GM12878 (cell line): ENCODE data around the gene MARVELD3. TPM values are rescaled to one million over a fixed set of nuclear protein-coding genes. Genes with fewer than 3 reads are reported as not detected.

Experiments used
- ATAC-seq: fragments of 200-7000 bp; cut with Tn5 transposase; 3 replicates; pipeline ENCODE4 v1.9.1; 2020; ENCODE audit warnings: mild to moderate bottlenecking, moderate library complexity
- BruUV-seq: library from RNA; stranded (reverse); fragments of 400-500 nt; replicated peaks from 2 replicates; lab custom pipeline; 2021; lab: Mats Ljungman, UMichigan
- CTCF ChIA-PET: fragments of 300-600 bp; sonication (Branson Sonifier 250); formaldehyde crosslinking; extraction: SDS; loops from one replicate; lab custom pipeline; 2021; ENCODE audit warnings: inconsistent platforms; lab: Yijun Ruan, JAX
- POLR2A ChIA-PET: fragments of 350-600 bp; formaldehyde crosslinking; extraction: SDS; loops from one replicate; lab custom pipeline; 2021; ENCODE audit warnings: inconsistent platforms; lab: Charles Lee
- RAD21 ChIA-PET: fragments of 300-600 bp; sonication (Branson Sonifier 250); formaldehyde crosslinking; loops from one replicate; lab custom pipeline; 2023; ENCODE audit warnings: antibody characterized with exemption; ENCODE audit not compliant: unreplicated experiment; lab: Charles Lee
- SMC1A ChIA-PET: fragments of 300-600 bp; sonication (Branson Sonifier 250); formaldehyde crosslinking; loops from one replicate; lab custom pipeline; 2023; ENCODE audit not compliant: unreplicated experiment, uncharacterized antibody; lab: Charles Lee
- DNase-seq: peaks from one replicate; pipeline ENCODE4 v3.0.0-alpha.2; 2011; ENCODE audit warnings: low read depth, low spot score
- FAIRE-seq: peaks from 3 replicates; lab custom pipeline; 2011; peaks lifted over from hg19 to GRCh38; lab: Jason Lieb, UNC
- H2AFZ ChIP-seq: 2 replicates; pipeline ENCODE4 v1.6.0; 2011; ENCODE audit warnings: low read depth, low read length, control low read depth; ENCODE audit not compliant: control insufficient read depth
- H3K27ac ChIP-seq: 2 replicates; pipeline ENCODE4 v1.5.1; 2011; ENCODE audit warnings: control low read depth; ENCODE audit not compliant: control insufficient read depth, insufficient read depth
- H3K27me3 ChIP-seq, 2 experiments: replicated peaks in 1 of 2; 2 replicates each; pipeline versions ENCODE4 v1.6.0 to v1.6.1; 2011; ENCODE audit warnings: low read length in 1 of 2; ENCODE audit not compliant: control insufficient read depth in 2 of 2, insufficient read depth in 2 of 2
- H3K36me3 ChIP-seq, 2 experiments: 2 replicates each; pipeline ENCODE4 v1.5.1; 2011; ENCODE audit warnings: low read length in 1 of 2; ENCODE audit not compliant: control insufficient read depth in 2 of 2, insufficient read depth in 2 of 2
- H3K4me1 ChIP-seq: 2 replicates; pipeline ENCODE4 v1.6.1; 2011; ENCODE audit warnings: mild to moderate bottlenecking, low read length, moderate library complexity, mixed read lengths; ENCODE audit not compliant: control insufficient read depth, insufficient read depth
- H3K4me2 ChIP-seq: 2 replicates; pipeline ENCODE4 v1.6.0; 2011; ENCODE audit warnings: control low read depth; ENCODE audit not compliant: control insufficient read depth, insufficient read depth
- H3K4me3 ChIP-seq: fragments of 200-600 bp; sonication (generic); 2 replicates; pipeline ENCODE4 v1.5.1; 2016
- H3K79me2 ChIP-seq: 2 replicates; pipeline ENCODE4 v1.6.0; 2011; ENCODE audit warnings: low read length; ENCODE audit not compliant: control insufficient read depth, insufficient read depth
- H3K9ac ChIP-seq: 2 replicates; pipeline ENCODE4 v1.8.0; 2011; ENCODE audit warnings: low read length, control low read depth, mixed read lengths; ENCODE audit not compliant: control insufficient read depth, insufficient read depth
- H3K9me3 ChIP-seq: replicated peaks from 3 replicates; pipeline ENCODE4 v1.5.1; 2011; ENCODE audit warnings: mild to moderate bottlenecking, low read length; ENCODE audit not compliant: control insufficient read depth, insufficient read depth
- H4K20me1 ChIP-seq: 2 replicates; pipeline ENCODE4 v1.6.0; 2011; ENCODE audit not compliant: control insufficient read depth, insufficient read depth
- ATF3 ChIP-seq: IDR thresholded peaks from 2 replicates; pipeline ENCODE4 v1.6.1; 2011; ENCODE audit warnings: low read depth, mild to moderate bottlenecking, low read length, moderate library complexity, borderline replicate concordance; ENCODE audit errors: extremely low read depth
- BRCA1 ChIP-seq: IDR thresholded peaks from 2 replicates; pipeline ENCODE4 v1.6.1; 2011; ENCODE audit warnings: low read depth, low read length, improper control_type of control experiment
- E2F4 ChIP-seq: IDR thresholded peaks from 2 replicates; pipeline ENCODE4 v1.6.1; 2012; ENCODE audit warnings: low read depth, low read length, improper control_type of control experiment
- EED ChIP-seq: sonication (generic); IDR thresholded peaks from 2 replicates; pipeline ENCODE4 v1.6.1; 2016; ENCODE audit warnings: antibody characterized with exemption, low read depth
- MEF2B ChIP-seq: fragments of 450-650 bp; IDR thresholded peaks from 2 replicates; pipeline ENCODE4 v1.6.1; 2018; ENCODE audit warnings: mild to moderate bottlenecking, moderate library complexity; ENCODE audit not compliant: partially characterized antibody, poor library complexity, severe bottlenecking
- MTA3 ChIP-seq: IDR thresholded peaks from 2 replicates; pipeline ENCODE4 v1.6.1; 2012; ENCODE audit warnings: low read length, inconsistent platforms, borderline replicate concordance
- MXI1 ChIP-seq: fragments of 150-350 bp; IDR thresholded peaks from 2 replicates; pipeline ENCODE4 v1.6.1; 2011; ENCODE audit warnings: low read depth, mild to moderate bottlenecking, inconsistent platforms, low read length, improper control_type of control experiment
- NFXL1 ChIP-seq: fragments of 450-650 bp; IDR thresholded peaks from 2 replicates; pipeline ENCODE4 v1.6.1; 2017; ENCODE audit warnings: antibody characterized with exemption, mild to moderate bottlenecking, borderline replicate concordance
- NR2C1 ChIP-seq: fragments of 450-650 bp; IDR thresholded peaks from 2 replicates; pipeline ENCODE4 v1.6.1; 2017; ENCODE audit warnings: antibody characterized with exemption, mild to moderate bottlenecking, moderate library complexity
- RBBP5 ChIP-seq: fragments of 200-600 bp; sonication (generic); conservative IDR thresholded peaks from 2 replicates; pipeline ENCODE4 v1.6.1; 2016
- SMC3 ChIP-seq: IDR thresholded peaks from 2 replicates; pipeline ENCODE4 v1.6.1; 2011; ENCODE audit warnings: low read length, improper control_type of control experiment, borderline replicate concordance
- WRNIP1 ChIP-seq: IDR thresholded peaks from 2 replicates; pipeline ENCODE4 v1.6.1; 2011; ENCODE audit warnings: low read depth, low read length, improper control_type of control experiment, borderline replicate concordance
- ZBTB11 ChIP-seq: fragments of 450-650 bp; formaldehyde crosslinking; IDR thresholded peaks from 2 replicates; pipeline ENCODE4 v1.5.0; 2022; ENCODE audit warnings: mild to moderate bottlenecking, missing genetic modification characterization
- ZBTB4 ChIP-seq: fragments of 450-650 bp; formaldehyde crosslinking; IDR thresholded peaks from 2 replicates; pipeline ENCODE4 v1.4.0; 2022; ENCODE audit warnings: mild to moderate bottlenecking, moderate library complexity
- ZZZ3 ChIP-seq: IDR thresholded peaks from 2 replicates; pipeline ENCODE4 v1.6.1; 2011; ENCODE audit warnings: low read depth; ENCODE audit not compliant: control insufficient read depth, insufficient read length
- WGBS: methylation state at CpG from one replicate; pipeline ENCODE4 v1.1.6; 2016; ENCODE audit warnings: low lambda C conversion rate; ENCODE audit not compliant: insufficient replicate concordance, insufficient coverage; ENCODE audit errors: missing lambda C conversion rate; 5-methylcytosine and 5-hydroxymethylcytosine counted together
- in situ Hi-C: fragments of 300-500 bp; cut with MboI; formaldehyde crosslinking; loops from 9 replicates; pipeline ENCODE4 v1.14.3; 2018; ENCODE audit warnings: mixed read lengths
- intact Hi-C: fragments of 100-400 bp; cut with micrococcal nuclease; formaldehyde crosslinking; loops from one replicate; pipeline ENCODE4 v1.14.2; 2022; ENCODE audit not compliant: unreplicated experiment
- polyA plus RNA-seq, 11 experiments: library from polyadenylated mRNA; depleted of rRNA in 4 of 11; unstranded in 6 of 11; stranded (reverse) in 5 of 11; fragments of >200 nt; fragmentation: Nextera tagmentation in 4 of 11; fragmentation: Illumina TruSeq in 1 of 11; extraction: Ambion mirVana in 4 of 11; extraction: Trizol in 1 of 11; gene quantifications; 1 replicate in 1 of 11; 2 replicates in 10 of 11; pipeline versions ENCODE4 v1.2.1 to v1.2.3, GENCODE V29; 2011 to 2016; ENCODE audit warnings: inconsistent platforms in 2 of 11, missing spikeins in 2 of 11, low read depth in 1 of 11
- total RNA-seq, 4 experiments: library from RNA; depleted of rRNA in 3 of 4; stranded (reverse); fragments of >200 nt in 3 of 4; fragmentation: Illumina TruSeq in 1 of 4; extraction: Trizol in 1 of 4; gene quantifications; 2 replicates each; pipeline versions ENCODE4 v1.2.1 to v1.2.3, GENCODE V29; 2013 to 2021

MARVELD3 gene
- total and polyA plus RNA-seq, 10 of the 15 experiments (the other 5 are each of a cell fraction or from before 2014, with no cell fraction given): 0.03 to 0.18 (median 0.09) TPM; not detected in 4

- TF ChIP-seq EED: no peak
- no peak for TF ChIP-seq MTA3
Measured at GRCh38 chr16:71670537-71670936, 44.6 kb downstream of the MARVELD3 start (continued).

GRCh38 chr16:71671165-71671564 lies 45.2 kb downstream of the MARVELD3 start:
- in situ Hi-C loops: no loop called here
- ChIA-PET SMC1A (interaction anchor here (0.5 kb wide), 1 partner anchor 132 kb away, joined by 3 read pairs; no protein-coding TSS in a partner anchor), CTCF (interaction anchor here (0.8 to 3.2 kb wide), 4 partner anchors 8 to 101 kb away, joined by 3 to 10 read pairs (median 4); no protein-coding TSS in a partner anchor), RAD21 (interaction anchor here (0.7 kb wide), 1 partner anchor 290 kb away, joined by 3 read pairs; no protein-coding TSS in a partner anchor), POLR2A (no interaction called here)
- no peaks in the 10 kb centered on the region for H3K79me2 ChIP-seq
- no peaks in the 10 kb centered on the region for H4K20me1 ChIP-seq
- 85% methylated on average over 3 of the region's 3 CpGs for WGBS
- no peaks in the 10 kb centered on the region for H3K27me3 ChIP-seq
- no peaks in the 10 kb centered on the region for H3K4me1 ChIP-seq
- no peak overlapping the region for H3K4me2 ChIP-seq
- DNase-seq (no peak), ATAC-seq (no peak), FAIRE-seq (no peak)
- no peak overlapping the region for H3K27ac ChIP-seq
- H3K36me3 ChIP-seq: no peaks in the 10 kb centered on the region
- H3K4me3 ChIP-seq: no peak overlapping the region
- H3K9ac ChIP-seq: no peak overlapping the region
- no peak overlapping the region for H2AFZ ChIP-seq
- H3K9me3 ChIP-seq: no peaks in the 10 kb centered on the region; the same call in 2 of the 3 replicates
- BruUV-seq: no TSS peak
- intact Hi-C loops: no loop called here
- TF ChIP-seq WRNIP1 (no peak), ATF3 (no peak), RBBP5 (no peak), NFXL1 (no peak), ZZZ3 (no peak), NR2C1 (no peak), ZBTB11 (no peak), MEF2B (no peak), ZBTB4 (CRISPR knock-in tag) (no peak), MXI1 (no peak), E2F4 (no peak), SMC3 (no peak), BRCA1 (no peak), EED (no peak)
